Common myeloid progenitor, CD34-positive (primary cell): ENCODE data around the gene UBE3B. TPM values are rescaled to one million over a fixed set of nuclear protein-coding genes. Genes with fewer than 3 reads are reported as not detected.
A peak's percentile ranks its signal among the peaks of the same experiment; 100 is the strongest.
"Not testable (repeated sequence)": the region's sequence is repeated elsewhere in the genome, so short reads cannot be mapped to it uniquely, and the experiment has no call there.

Experiments used
- CTCF ChIA-PET: fragments of 350-600 bp; sonication (Branson Sonifier 250); formaldehyde crosslinking; loops from one replicate; lab custom pipeline; 2021; ENCODE audit warnings: antibody characterized with exemption; lab: Charles Lee
- POLR2A ChIA-PET: fragments of 350-600 bp; sonication (Branson Sonifier 250); formaldehyde crosslinking; loops from one replicate; lab custom pipeline; 2021; ENCODE audit warnings: antibody characterized with exemption; lab: Charles Lee
- DNase-seq, 3 donors: peaks; one replicate each; pipeline versions ENCODE4 v3.0.0 to v3.0.0-alpha.2; 2013
- H3K27ac ChIP-seq, 2 experiments: 1 replicate in 1 of 2; 2 replicates in 1 of 2; pipeline ENCODE4 v1.7.0; 2013; ENCODE audit warnings: inconsistent platforms in 2 of 2, low read length in 2 of 2, mild to moderate bottlenecking in 2 of 2, low read depth in 1 of 2, moderate library complexity in 1 of 2; ENCODE audit not compliant: severe bottlenecking in 2 of 2, insufficient read depth in 1 of 2, poor library complexity in 1 of 2
- H3K27me3 ChIP-seq, 5 experiments: replicated peaks in 2 of 5; 1 replicate in 3 of 5; 2 replicates in 2 of 5; pipeline versions ENCODE4 v1.6.1 to v1.7.0; 2013; ENCODE audit warnings: low read length in 4 of 5, mild to moderate bottlenecking in 2 of 5, moderate library complexity in 2 of 5, inconsistent platforms in 1 of 5; ENCODE audit not compliant: insufficient read depth in 5 of 5, control insufficient read depth in 4 of 5
- H3K36me3 ChIP-seq, 4 experiments: 1 replicate in 2 of 4; 2 replicates in 2 of 4; pipeline versions ENCODE4 v1.6.1 to v1.7.0; 2013; ENCODE audit warnings: low read length in 3 of 4, control low read depth in 1 of 4, mild to moderate bottlenecking in 1 of 4; ENCODE audit not compliant: control insufficient read depth in 4 of 4, insufficient read depth in 4 of 4
- H3K4me1 ChIP-seq, 4 experiments: 1 replicate in 3 of 4; 2 replicates in 1 of 4; pipeline versions ENCODE4 v1.6.1 to v1.7.1; 2013; ENCODE audit warnings: low read length in 3 of 4, mild to moderate bottlenecking in 3 of 4, control low read depth in 1 of 4, inconsistent platforms in 1 of 4, moderate library complexity in 1 of 4; ENCODE audit not compliant: control insufficient read depth in 4 of 4, insufficient read depth in 4 of 4; ENCODE audit errors: control extremely low read depth in 1 of 4
- H3K4me3 ChIP-seq, 7 experiments: 1 replicate in 4 of 7; 2 replicates in 3 of 7; pipeline versions ENCODE4 v1.5.1 to v1.7.0; 2013; ENCODE audit warnings: mild to moderate bottlenecking in 7 of 7, low read length in 6 of 7, moderate library complexity in 6 of 7, inconsistent platforms in 2 of 7, low read depth in 2 of 7, control low read depth in 1 of 7; ENCODE audit not compliant: insufficient read depth in 4 of 7, control insufficient read depth in 1 of 7; ENCODE audit errors: extremely low read depth in 1 of 7
- H3K9me3 ChIP-seq, 5 experiments: 1 replicate in 4 of 5; 2 replicates in 1 of 5; pipeline versions ENCODE4 v1.6.1 to v1.7.1; 2013; ENCODE audit warnings: low read length in 4 of 5, mild to moderate bottlenecking in 2 of 5, inconsistent platforms in 1 of 5, low read depth in 1 of 5, moderate library complexity in 1 of 5; ENCODE audit not compliant: control insufficient read depth in 4 of 5, insufficient read depth in 2 of 5; ENCODE audit errors: control extremely low read depth in 1 of 5
- WGBS: methylation state at CpG from one replicate; pipeline ENCODE4 v1.1.5; 2013; ENCODE audit not compliant: insufficient coverage; 5-methylcytosine and 5-hydroxymethylcytosine counted together
- polyA plus RNA-seq: library from polyadenylated mRNA; unstranded; fragments of 120-200 nt; gene quantifications from one replicate; pipeline ENCODE4 v1.2.1, GENCODE V29; 2013

UBE3B gene
- polyA plus RNA-seq: 20.0 TPM

- Histone ChIP-seq H3K36me3 (peaks cover 0 to 5% (median 0%) of the 10 kb centered on the region in 4 experiments), H3K27me3 (no peaks in the 10 kb centered on the region), H3K27ac (peak within 1 kb of the TSS; percentile 98 to 99), H3K4me1 (peaks cover 9 to 24% (median 21%) of the 10 kb centered on the region in 4 experiments), H3K9me3 (no peaks in the 10 kb centered on the region), H3K4me3 (peak within 1 kb of the TSS; percentile 92 to 99 (median 95))
- POLR2A ChIA-PET: interaction anchor here (0.6 to 2.5 kb wide), 3 partner anchors 10 to 121 kb away, joined by 3 to 8 read pairs (median 3); no protein-coding TSS in a partner anchor
- 0% methylated on average over 50 of the region's 54 CpGs for WGBS
- CTCF ChIA-PET: interaction anchor here (0.7 to 1.8 kb wide), 4 partner anchors 9 to 47 kb away, joined by 3 to 8 read pairs (median 3); no protein-coding TSS in a partner anchor
- DNase-seq: peak; percentile 90 to 94 (median 92)
These were observed at the start of gene UBE3B, which contains the start of gene KCTD10 for GRCh38 chr12:109477185-109477962. TSS of gene UBE3B (plus strand) at chr12:109477634. CDS start at chr12:109483552, 5,918 bp downstream. TSS of gene KCTD10 (minus strand) at chr12:109477300. CDS start at chr12:109477262, 38 bp downstream.

GRCh38 chr12:109428037-109428629, 49.3 kb upstream of the UBE3B start:
- WGBS: 31% methylated on average over 5 of the region's 8 CpGs
- Histone ChIP-seq H3K27ac (no peak overlapping the region), H3K4me3 (no peak overlapping the region), H3K36me3 (no peaks in the 10 kb centered on the region), H3K9me3 (no peaks in the 10 kb centered on the region), H3K27me3 (peaks cover 0 to 6% (median 0%) of the 10 kb centered on the region in 5 experiments), H3K4me1 (peaks cover 0 to 3% (median 2%) of the 10 kb centered on the region in 4 experiments)
- CTCF ChIA-PET: interaction anchor here (0.6 to 1.3 kb wide), 7 partner anchors 9 to 386 kb away, joined by 3 to 5 read pairs (median 4); no protein-coding TSS in a partner anchor
- peak; percentile 80 to 89 (median 86) for DNase-seq
- POLR2A ChIA-PET: no interaction called here

- H3K27me3 ChIP-seq, H3K36me3 ChIP-seq, H3K4me1 ChIP-seq, H3K4me3 ChIP-seq, DNase-seq, H3K9me3 ChIP-seq, POLR2A ChIA-PET, H3K27ac ChIP-seq: not testable (repeated sequence)
- 100% methylated on average over 3 of the region's 3 CpGs for WGBS
- CTCF ChIA-PET: interaction anchor here (0.6 to 1.1 kb wide), 4 partner anchors 8 to 387 kb away, joined by 3 to 5 read pairs (median 4); no protein-coding TSS in a partner anchor
These were observed 48.6 kb upstream of the UBE3B start for GRCh38 chr12:109428804-109429203.

- Histone ChIP-seq H3K9me3 (no peaks in the 10 kb centered on the region), H3K27ac (no peak overlapping the region), H3K27me3 (peaks cover 0 to 3% (median 0%) of the 10 kb centered on the region in 5 experiments), H3K4me1 (peaks cover 0 to 7% (median 2%) of the 10 kb centered on the region in 4 experiments), H3K4me3 (no peak overlapping the region), H3K36me3 (no peaks in the 10 kb centered on the region)
- ChIA-PET POLR2A (no interaction called here), CTCF (interaction anchor here (0.9 to 1.4 kb wide), 8 partner anchors 8 to 48 kb away, joined by 3 to 8 read pairs (median 3); partner anchors contain the start of genes KCTD10 and UBE3B)
- 98% methylated on average over 5 of the region's 6 CpGs for WGBS
- no peak for DNase-seq
These were observed 47.2 kb upstream of the UBE3B start for GRCh38 chr12:109430244-109430643.

GRCh38 chr12:109432431-109432830, 45.0 kb upstream of the UBE3B start:
- ChIA-PET POLR2A (no interaction called here), CTCF (interaction anchor here (1.0 to 2.4 kb wide), 10 partner anchors 9 to 345 kb away, joined by 3 to 11 read pairs (median 7); no protein-coding TSS in a partner anchor)
- peaks cover 0 to 7% (median 2%) of the 10 kb centered on the region in 4 experiments for H3K4me1 ChIP-seq
- no peaks in the 10 kb centered on the region for H3K36me3 ChIP-seq
- no peaks in the 10 kb centered on the region for H3K9me3 ChIP-seq
- no peaks in the 10 kb centered on the region for H3K27me3 ChIP-seq
- H3K27ac ChIP-seq: no peak overlapping the region
- DNase-seq: no peak
- no peak overlapping the region for H3K4me3 ChIP-seq
- WGBS: 100% methylated on average over 3 of the region's 6 CpGs

GRCh38 chr12:109432842-109433304, 44.6 kb upstream of the UBE3B start:
- no peaks in the 10 kb centered on the region for H3K27me3 ChIP-seq
- ChIA-PET CTCF (interaction anchor here (0.9 to 2.4 kb wide), 11 partner anchors 9 to 344 kb away, joined by 3 to 11 read pairs (median 7); no protein-coding TSS in a partner anchor), POLR2A (no interaction called here)
- H3K9me3 ChIP-seq: no peaks in the 10 kb centered on the region
- H3K4me3 ChIP-seq: peak overlapping the region in 4 of 7 experiments; percentile 4 to 69 (median 28)
- peak; percentile 68 to 84 (median 81) for DNase-seq
- no peaks in the 10 kb centered on the region for H3K36me3 ChIP-seq
- H3K27ac ChIP-seq: no peak overlapping the region
- WGBS: 8% methylated on average over 14 of the region's 14 CpGs
- H3K4me1 ChIP-seq: peaks cover 0 to 7% (median 2%) of the 10 kb centered on the region in 4 experiments
